Effector memory CD4-positive, alpha-beta T cell (primary cell): ENCODE results near the gene PDE7B.

ENCODE experiments used
- DNase-seq, 3 donors: peaks; one replicate each; pipeline ENCODE4 v3.0.0-alpha.2; 2020
- H3K27ac ChIP-seq: 2 replicates; pipeline ENCODE4 v1.7.0; 2013; ENCODE audit warnings: mild to moderate bottlenecking, low read length, moderate library complexity; ENCODE audit not compliant: insufficient read depth, poor library complexity, severe bottlenecking
- H3K27me3 ChIP-seq: replicated peaks from 2 replicates; pipeline ENCODE4 v1.7.0; 2013; ENCODE audit warnings: mild to moderate bottlenecking, low read length; ENCODE audit not compliant: insufficient read depth, control insufficient read depth, poor library complexity, severe bottlenecking
- H3K36me3 ChIP-seq: 2 replicates; pipeline ENCODE4 v1.7.0; 2013; ENCODE audit warnings: mild to moderate bottlenecking, low read length, moderate library complexity; ENCODE audit not compliant: control insufficient read depth, insufficient read depth
- H3K4me1 ChIP-seq: 2 replicates; pipeline ENCODE4 v1.7.0; 2013; ENCODE audit warnings: low read length, mild to moderate bottlenecking; ENCODE audit not compliant: control insufficient read depth, insufficient read depth, poor library complexity, severe bottlenecking
- H3K4me3 ChIP-seq: 2 replicates; pipeline ENCODE4 v1.7.0; 2013; ENCODE audit warnings: low read length, low read depth, mild to moderate bottlenecking; ENCODE audit not compliant: insufficient read depth, poor library complexity, severe bottlenecking
- H3K9me3 ChIP-seq: 2 replicates; pipeline ENCODE4 v1.7.0; 2013; ENCODE audit warnings: mild to moderate bottlenecking, low read length, moderate library complexity; ENCODE audit not compliant: control insufficient read depth

PDE7B gene

DNA sequence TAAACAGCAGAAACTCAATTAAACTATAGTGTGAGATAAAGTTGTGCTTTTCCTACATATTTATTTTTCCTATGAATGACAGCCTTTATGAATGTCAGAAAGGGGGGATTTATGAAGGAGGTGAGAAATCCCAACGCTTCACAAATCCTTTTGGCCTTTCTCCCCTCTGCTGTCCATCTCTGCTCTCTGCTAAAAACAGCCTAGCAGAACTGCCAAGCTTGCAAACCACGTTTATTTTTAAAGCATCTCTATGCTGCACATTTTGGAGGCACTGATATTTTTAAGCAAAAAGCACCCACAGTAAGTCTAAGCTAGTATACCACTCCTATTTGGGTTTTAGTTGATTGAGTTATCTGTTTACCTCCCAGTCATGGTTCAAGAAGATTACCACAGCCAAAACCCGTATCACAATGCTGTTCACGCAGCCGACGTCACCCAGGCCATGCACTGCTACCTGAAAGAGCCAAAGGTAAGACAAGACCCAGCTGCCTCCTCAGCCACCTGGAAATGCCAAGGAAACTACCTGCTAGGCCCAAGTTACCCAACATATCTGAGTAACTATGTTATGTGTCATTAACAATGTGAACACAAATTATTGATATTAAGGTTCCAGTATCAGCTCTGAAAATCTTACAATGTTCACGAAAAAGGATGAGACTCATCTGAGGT lies 302.3 kb downstream of the PDE7B start:
- Histone ChIP-seq H3K4me1 (no peaks in the 10 kb centered on the region), H3K9me3 (no peaks in the 10 kb centered on the region), H3K27ac (no peak overlapping the region), H3K4me3 (no peak overlapping the region), H3K27me3 (no peaks in the 10 kb centered on the region), H3K36me3 (no peaks in the 10 kb centered on the region)
- no peak for DNase-seq

DNA sequence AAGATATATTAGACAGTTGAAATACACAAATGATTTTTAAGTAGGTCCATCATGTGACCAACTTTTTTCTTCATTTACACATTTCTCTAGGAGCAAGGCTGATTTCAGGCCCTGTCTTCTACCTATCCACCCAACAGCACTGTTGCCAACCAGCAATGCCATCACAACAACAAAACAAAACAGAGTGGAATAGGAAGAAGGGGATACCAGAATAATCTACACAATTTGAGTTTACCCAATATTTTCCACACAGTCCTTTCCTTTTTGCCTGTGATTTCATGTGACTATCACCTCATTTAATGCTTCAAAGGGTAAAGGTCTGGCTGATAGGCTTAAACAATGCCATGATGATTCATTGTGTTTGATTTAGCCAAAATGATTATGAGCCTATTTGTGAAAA lies 303.7 kb downstream of the PDE7B start:
- Histone ChIP-seq H3K27me3 (no peaks in the 10 kb centered on the region), H3K4me3 (no peak overlapping the region), H3K27ac (no peak overlapping the region), H3K36me3 (no peaks in the 10 kb centered on the region), H3K4me1 (no peaks in the 10 kb centered on the region), H3K9me3 (no peaks in the 10 kb centered on the region)
- DNase-seq, result no peak

DNA sequence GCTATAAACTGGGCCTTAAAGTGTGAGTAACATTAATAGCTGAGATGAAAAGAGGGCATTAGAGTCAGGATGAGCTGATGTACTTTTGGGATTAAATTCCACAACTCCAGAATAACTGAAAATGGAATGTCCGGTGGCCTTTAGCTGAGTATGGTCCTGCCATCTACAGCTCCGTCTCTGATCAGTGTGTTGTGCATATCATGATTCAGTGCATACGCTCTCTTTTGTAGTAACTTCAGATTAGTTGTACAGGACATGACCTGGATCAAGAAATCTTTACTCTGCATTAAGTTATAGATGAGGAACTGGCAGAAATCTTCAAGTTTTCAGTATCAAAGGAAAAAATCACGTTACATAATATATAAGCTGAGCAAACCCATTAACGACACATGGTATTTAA lies 306.2 kb downstream of the PDE7B start:
- Histone ChIP-seq H3K4me1 (no peaks in the 10 kb centered on the region), H3K36me3 (no peaks in the 10 kb centered on the region), H3K4me3 (no peak overlapping the region), H3K9me3 (no peaks in the 10 kb centered on the region), H3K27ac (no peak overlapping the region), H3K27me3 (no peaks in the 10 kb centered on the region)
- no peak for DNase-seq

DNA sequence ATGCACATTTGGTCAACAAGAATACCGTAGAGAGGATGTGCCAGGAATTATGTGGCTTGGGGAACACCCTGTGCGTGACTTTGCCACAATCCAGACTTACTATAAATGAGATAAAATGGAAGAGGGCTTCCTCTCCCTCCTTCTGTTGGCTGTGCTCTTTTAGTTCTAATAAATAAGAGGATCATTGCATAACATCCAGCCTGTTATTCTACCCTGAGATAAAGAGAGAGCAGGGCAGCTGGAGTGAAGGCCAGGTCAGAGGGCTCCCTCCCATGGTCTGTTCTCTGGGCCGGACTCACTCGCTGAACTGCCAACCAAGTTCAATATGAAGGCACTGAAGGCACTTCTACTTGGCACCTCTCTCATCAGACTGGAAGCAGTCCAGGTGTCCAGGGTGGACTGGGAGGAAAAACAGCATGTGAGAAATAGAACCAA lies 306.9 kb downstream of the PDE7B start:
- H3K27me3 ChIP-seq, result no peaks in the 10 kb centered on the region
- no peaks in the 10 kb centered on the region for H3K36me3 ChIP-seq
- no peak overlapping the region for H3K27ac ChIP-seq
- DNase-seq, result no peak
- no peaks in the 10 kb centered on the region for H3K4me1 ChIP-seq
- H3K9me3 ChIP-seq, result no peaks in the 10 kb centered on the region
- no peak overlapping the region for H3K4me3 ChIP-seq

DNA sequence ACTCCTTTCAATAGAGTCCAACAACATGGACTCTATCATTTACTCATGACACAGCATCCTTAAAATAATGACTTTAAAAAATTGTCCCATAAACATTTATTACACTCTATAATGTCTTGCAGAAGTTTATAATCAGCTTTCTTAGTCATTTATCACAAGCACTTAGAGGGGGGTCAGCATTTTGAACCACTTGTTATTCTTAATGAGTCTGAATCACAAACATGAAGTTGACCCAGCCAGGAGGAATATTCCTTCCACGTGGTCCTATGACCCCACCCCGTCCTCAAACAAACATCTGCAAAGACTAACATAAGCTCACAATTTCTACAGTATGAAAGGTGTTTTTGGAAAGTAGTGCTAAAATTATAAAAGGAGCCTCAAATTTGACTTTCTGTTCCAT lies 307.5 kb downstream of the PDE7B start:
- Histone ChIP-seq H3K27me3 (no peaks in the 10 kb centered on the region), H3K9me3 (no peaks in the 10 kb centered on the region), H3K27ac (no peak overlapping the region), H3K4me3 (no peak overlapping the region), H3K36me3 (no peaks in the 10 kb centered on the region), H3K4me1 (no peaks in the 10 kb centered on the region)
- no peak for DNase-seq

DNA sequence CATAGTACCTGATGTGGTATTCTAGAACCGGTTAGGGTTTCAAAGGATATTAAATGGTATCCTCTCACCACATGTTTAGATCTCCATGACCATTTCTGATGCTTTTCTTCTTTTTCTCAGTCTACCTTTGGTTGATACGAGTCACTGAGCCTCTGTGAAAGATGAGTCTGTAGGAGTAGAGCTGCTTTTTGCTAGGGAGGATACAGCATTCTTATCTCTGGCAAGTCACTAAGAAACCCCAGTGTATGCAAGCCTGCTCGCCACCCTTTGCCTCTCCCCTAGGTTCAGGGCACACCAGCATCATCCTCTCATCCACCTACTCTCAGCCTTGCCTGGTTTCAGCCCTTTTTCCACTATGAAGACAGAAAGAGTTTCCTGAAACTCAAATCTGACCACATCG lies 308.7 kb downstream of the PDE7B start:
- Histone ChIP-seq H3K27me3 (no peaks in the 10 kb centered on the region), H3K4me1 (no peaks in the 10 kb centered on the region)

DNA sequence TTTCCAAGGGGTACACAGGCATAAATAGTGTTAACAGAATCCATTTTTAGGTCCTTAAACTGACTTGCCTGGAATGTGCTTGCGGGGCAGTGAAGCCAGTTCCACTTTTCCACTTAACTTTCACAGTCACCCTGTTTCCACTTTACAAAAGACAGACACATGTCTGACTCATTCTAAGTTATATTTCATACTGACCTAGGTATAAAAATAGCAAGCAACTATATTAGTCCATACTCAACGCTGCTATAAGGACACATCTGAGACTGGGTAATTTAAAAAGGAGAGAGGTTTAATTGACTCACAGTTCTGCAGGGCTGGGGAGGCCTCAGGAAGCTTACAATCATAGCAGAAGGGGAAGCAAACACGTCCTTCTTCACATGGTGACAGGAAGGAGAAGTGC lies 310.4 kb downstream of the PDE7B start:
- no peaks in the 10 kb centered on the region for H3K9me3 ChIP-seq
- H3K27me3 ChIP-seq, result no peaks in the 10 kb centered on the region
- H3K4me3 ChIP-seq, result no peak overlapping the region
- no peaks in the 10 kb centered on the region for H3K4me1 ChIP-seq
- H3K36me3 ChIP-seq, result no peaks in the 10 kb centered on the region
- no peak for DNase-seq
- no peak overlapping the region for H3K27ac ChIP-seq

More for the DNA sequence above, 308.7 kb downstream of the PDE7B start:
- Histone ChIP-seq H3K9me3 (no peaks in the 10 kb centered on the region), H3K4me3 (no peak overlapping the region), H3K27ac (no peak overlapping the region), H3K36me3 (no peaks in the 10 kb centered on the region)
- DNase-seq, result no peak

DNA sequence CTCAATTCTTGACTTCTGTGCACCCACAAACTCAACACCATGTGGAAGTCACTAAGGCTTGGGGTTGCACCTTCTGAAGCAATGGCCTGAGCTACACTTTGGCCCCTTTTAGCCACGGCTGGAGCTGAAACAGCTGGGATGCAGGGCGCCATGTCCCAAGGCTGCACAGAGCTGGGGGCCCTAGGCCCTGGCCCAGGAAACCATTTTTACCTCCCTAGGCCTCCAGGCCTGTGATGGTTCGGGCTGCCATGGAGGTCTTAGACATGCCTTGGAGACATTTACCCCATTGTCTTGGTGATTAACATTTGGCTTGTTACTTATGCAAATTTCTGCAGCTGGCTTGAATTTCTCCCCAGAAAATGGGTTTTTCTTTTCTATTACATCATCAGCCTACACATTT lies 311.8 kb downstream of the PDE7B start:
- H3K36me3 ChIP-seq, result no peaks in the 10 kb centered on the region
- no peaks in the 10 kb centered on the region for H3K4me1 ChIP-seq
- no peak overlapping the region for H3K4me3 ChIP-seq
- DNase-seq, result no peak
- H3K27me3 ChIP-seq, result no peaks in the 10 kb centered on the region
- H3K9me3 ChIP-seq, result no peaks in the 10 kb centered on the region
- no peak overlapping the region for H3K27ac ChIP-seq

DNA sequence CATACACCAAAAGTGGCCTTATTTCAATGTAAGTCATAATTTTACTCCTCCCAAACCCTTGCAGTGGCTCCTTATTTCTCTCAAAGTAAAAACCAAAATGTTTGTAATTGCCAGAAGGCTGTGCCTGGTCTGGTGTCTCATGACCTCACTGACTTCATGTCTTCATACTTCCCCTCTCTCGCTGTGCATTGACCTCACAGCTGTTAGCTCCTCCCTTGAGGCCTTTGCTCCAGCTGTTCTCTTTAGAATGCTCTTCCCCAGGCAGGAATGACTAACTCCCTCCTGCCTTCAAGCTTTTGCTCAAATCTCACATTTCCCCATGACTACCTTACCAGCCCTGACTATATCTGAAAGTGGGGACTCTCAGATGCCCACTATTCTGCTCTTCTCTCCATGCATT lies 315.3 kb downstream of the PDE7B start:
- no peak overlapping the region for H3K27ac ChIP-seq
- H3K9me3 ChIP-seq, result no peaks in the 10 kb centered on the region
- H3K4me3 ChIP-seq, result no peak overlapping the region
- H3K4me1 ChIP-seq, result no peaks in the 10 kb centered on the region
- H3K27me3 ChIP-seq, result no peaks in the 10 kb centered on the region
- H3K36me3 ChIP-seq, result no peaks in the 10 kb centered on the region
- DNase-seq, result no peak

DNA sequence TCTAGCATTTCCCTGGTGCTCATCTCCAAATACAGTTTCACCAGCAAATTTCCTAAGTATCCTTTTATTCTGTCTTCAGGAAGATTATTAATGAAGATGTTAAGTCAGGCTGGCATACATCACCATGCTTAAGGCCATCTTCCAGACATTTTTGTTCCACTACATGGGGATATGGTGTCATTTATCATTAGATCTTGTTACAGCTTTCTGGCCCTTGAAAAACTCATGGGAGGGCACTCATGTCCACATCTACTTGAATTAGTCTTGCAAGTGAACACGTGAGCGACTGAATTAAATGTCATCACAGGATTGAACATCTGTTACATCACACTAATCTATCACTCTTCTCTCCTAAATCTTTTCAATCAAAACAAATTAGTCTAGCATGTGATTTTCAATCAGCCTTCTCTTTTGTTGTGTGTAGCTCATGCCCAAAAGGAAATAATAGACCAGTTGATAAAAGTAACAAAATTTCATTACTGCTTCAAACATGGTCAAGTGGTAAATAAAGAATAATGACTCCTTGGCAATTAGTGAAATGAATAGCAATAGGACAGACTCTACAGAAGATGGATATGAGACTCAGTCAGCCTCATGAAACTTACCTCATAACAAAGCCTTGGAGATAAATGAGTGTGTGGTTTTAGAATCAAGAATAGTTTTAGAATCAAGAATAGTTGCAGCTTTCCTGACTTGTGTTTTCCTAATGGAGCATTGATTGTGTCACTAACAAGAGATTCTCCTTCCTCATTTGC lies 318.1 kb downstream of the PDE7B start:
- H3K27ac ChIP-seq, result no peak overlapping the region
- H3K9me3 ChIP-seq, result no peaks in the 10 kb centered on the region
- H3K36me3 ChIP-seq, result no peaks in the 10 kb centered on the region
- no peaks in the 10 kb centered on the region for H3K4me1 ChIP-seq
- H3K4me3 ChIP-seq, result no peak overlapping the region
- no peaks in the 10 kb centered on the region for H3K27me3 ChIP-seq
- no peak for DNase-seq
